Kidney tubule cell (primary cell): Measurements from ENCODE around the gene BANF2.
A peak's percentile ranks its signal among the peaks of the same experiment; 100 is the strongest.
"Not testable (repeated sequence)": the region's sequence is repeated elsewhere in the genome, so short reads cannot be mapped to it uniquely, and the experiment has no call there.

Source experiments
- DNase-seq: peaks from one replicate; pipeline ENCODE4 v3.0.0-alpha.2; 2018; ENCODE audit warnings: low spot score

Gene BANF2

DNA sequence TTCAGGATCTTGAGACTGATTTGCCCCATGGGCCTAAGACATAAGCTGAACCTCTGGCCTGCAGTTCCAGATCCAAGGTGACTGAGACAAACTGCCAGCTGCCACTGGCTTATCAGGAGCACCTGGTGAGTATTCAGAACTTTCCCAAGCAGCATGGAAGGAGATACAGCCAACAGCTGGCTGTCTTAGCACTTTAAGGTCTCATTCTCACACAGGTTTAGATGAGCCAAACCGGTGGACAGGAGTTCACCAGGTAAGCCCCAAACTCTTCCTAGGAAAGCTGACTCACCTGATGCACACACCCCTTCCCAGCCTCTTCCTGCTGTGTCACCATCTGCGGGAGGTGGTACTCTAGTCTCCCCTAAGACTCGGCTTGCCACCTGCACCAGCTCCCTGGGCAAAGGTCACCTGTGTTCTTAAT, at the start of gene BANF2:
BANF2 (plus strand) TSS at position 36 of the 421 bp plus-strand sequence. CDS start 25,060 bp downstream, outside the sequence.
- peak; percentile 9 for DNase-seq

DNA sequence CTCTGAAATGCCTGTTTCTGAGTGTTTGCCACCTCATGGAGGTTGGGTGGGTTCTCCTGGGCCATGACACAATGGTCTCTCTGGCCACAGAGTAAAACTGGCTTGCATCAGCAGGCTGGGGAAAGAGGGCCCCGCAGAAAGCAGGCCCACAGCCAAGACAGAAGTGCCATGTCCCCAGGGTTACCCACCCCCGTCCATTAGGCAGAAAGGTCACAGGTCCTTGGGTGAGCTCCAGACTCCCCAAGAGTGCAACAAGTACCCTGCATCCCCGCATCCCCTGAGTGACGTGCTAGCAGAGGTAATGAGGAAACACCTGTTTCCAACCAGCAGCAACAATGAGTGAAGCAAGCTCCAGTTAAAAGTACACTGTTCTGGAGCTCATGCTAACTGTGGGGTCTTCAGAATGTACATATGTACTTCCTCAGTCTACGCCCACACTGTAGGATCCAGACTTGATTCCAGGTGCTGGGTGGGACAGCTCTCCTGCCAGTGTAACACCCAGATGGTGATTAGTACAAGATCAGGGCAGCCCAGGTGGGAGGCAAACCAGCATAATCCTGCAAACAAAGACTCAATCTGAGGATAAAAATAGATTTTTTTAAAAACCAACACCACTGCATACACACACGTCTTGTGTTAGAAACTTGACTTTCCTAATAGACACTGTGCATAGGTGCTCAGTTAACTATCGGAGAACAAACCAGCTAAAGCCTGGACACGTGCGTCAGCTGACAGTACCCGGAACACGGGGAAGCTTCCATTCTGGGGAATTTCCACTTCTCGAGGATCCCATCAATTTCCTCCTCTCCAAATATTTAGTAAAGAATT, 49.3 kb upstream of the BANF2 start:
- DNase-seq: no peak

DNA sequence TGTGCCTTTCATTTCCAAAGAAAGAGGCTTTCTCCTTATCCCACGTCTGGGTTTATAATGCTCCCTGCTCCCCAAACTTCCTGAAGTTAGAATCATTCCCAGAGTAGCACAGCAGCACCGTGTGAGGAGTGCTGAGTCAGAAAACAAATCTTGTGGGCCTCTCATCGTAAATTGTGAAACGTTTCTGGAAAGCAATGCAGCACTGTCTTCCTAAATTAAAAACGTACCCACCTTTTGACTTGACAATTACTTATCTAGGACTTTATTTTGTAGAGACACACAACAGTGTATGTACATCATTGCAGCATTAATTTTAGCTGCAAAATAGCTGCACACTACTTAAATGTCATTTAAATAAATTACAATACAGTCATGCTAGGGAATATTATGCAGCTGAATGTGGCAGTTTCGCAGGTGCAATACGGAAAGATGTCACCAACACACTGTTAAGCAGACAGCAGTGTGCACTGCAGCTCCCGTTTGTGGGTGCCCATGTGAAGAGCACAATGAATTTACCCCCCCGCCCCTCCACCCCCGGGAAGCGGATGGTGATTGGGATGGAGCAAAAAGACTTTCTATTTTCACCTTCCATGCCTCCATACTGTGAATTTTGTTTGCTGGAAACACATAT, 48.5 kb upstream of the BANF2 start:
- no peak for DNase-seq

DNA sequence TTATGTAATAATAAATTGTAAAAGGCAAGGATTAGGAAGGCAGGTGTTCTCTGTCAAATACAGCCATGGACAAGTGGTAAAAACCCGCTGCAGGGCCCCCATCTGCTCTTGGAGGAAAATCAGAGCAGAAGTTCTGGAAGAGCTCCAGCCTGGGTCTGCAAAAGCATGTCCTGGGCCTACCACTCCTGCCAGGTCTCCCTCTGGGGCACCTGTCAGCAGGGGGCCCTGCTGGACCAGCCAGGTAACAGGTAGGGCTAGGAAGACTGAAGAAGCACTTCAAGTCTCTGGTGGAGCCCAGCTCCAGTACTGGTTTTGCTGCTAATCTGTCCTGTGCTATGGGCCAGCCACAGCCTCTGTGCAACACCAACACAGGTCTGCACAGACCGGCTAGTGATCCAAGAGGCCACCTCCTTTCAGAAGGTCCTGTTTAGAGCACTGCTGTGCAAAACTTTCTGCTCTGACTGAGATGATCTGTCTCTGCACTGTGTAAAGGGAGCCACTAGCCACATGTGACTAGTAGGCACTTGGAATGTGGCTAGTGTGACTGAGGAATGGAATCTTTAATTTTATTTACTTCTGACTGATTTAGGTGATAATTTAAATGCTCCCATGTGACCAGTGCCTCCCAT, 47.9 kb upstream of the BANF2 start:
- peak; percentile 11 for DNase-seq

DNA sequence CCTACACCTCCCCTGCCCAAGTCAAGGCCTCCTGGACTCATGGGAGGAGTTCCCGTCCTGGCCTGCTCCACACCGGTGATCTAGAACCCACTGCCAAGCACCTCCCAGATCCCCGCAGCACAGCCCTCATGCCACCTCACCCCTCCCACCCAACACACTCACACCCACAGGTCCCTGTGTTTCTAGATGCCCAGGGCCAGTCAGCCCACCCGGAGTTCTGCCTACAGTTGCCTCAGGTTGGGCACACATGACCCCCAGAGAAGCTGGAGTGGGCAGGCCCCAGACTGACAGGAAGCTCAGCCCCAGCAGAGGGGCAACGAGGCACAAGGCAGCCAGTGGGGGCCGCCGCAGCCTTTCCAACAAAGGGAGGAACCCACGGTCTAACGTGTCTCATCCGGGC, 47.4 kb upstream of the BANF2 start:
- no peak for DNase-seq

DNA sequence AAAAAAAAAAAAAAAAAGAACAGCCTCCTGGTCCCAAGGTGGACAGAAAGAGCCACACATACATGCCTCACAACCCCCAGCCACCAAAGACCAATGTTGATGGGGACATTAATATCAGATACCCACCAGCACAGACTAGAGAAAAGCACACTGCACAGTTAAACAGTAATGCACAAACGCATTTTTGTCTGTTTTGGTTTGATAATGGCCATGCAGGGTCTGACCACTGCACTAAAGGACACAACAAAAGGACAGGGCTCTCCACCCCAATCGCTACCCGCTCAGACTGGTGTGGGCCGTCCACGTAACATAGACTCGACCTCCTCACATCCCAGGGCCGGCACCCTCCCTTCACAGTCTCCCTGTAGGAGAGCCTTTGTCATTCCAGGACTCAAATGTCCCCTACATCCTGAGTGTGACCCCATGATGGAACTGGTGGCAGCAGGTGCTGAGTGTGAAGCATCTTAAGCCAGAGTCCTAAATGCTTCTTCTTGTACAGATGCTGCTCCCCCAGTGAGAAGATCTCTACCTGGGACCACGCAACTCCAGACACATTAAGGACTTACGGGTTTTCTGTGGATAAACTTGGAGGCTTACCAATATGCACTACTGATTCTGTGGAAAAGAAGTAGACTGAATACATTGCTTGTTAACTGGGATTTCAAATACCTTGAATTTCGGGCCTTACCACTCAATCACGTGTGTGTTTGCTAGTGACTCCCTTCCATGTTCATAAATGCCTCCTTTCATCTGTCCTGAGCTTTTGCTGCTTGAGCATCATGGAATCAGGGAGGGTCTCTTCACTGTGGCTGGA, 45.7 kb upstream of the BANF2 start:
- no peak for DNase-seq

DNA sequence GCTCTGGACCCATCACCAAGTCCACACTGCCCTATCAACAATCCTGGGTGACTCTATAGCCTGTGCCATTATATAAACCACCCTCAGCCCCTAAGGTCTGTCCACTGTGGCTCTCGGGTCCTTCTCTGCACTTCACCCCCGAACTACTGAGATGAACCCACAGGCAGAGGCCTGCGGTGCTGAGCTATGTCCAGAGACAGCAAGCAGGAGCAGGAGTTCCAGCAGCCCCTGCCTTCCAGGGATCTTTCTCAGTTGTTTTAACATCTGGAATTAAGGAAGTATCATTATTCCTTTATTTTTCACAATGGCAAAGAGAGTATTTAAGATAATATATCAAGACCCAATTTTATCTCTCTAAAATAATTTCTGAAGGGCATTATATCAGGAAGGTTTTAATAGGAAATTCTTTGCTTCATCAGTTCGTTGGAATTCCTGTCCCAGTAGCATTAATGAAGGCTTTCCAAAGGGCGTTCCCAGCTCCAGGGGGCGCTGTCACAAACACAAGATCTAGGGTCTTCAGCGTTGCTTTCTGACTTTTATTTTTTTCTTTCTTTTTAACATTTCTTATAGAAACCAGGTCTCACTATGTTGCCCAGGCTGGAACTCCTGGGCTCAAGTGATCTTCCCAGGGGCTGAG, 45.0 kb upstream of the BANF2 start:
- peak; percentile 44 for DNase-seq

DNA sequence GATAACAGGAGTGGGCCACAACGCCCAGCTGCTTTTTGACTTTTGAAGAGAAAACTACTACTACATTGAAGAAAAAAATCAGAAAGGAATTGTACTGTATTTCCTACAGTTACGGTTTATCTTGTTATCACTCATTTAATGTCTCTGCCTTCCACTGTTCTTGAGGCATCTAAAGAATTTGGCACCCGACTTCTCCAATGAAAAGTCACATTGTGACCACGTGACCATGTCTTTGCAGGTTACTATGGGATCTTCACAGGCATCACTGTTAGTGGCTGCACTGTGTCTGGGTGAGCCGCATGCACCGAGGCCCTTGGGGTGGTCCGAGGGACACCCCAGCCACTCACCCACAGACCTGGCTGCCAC, 44.5 kb upstream of the BANF2 start:
- DNase-seq: peak; percentile 16

DNA sequence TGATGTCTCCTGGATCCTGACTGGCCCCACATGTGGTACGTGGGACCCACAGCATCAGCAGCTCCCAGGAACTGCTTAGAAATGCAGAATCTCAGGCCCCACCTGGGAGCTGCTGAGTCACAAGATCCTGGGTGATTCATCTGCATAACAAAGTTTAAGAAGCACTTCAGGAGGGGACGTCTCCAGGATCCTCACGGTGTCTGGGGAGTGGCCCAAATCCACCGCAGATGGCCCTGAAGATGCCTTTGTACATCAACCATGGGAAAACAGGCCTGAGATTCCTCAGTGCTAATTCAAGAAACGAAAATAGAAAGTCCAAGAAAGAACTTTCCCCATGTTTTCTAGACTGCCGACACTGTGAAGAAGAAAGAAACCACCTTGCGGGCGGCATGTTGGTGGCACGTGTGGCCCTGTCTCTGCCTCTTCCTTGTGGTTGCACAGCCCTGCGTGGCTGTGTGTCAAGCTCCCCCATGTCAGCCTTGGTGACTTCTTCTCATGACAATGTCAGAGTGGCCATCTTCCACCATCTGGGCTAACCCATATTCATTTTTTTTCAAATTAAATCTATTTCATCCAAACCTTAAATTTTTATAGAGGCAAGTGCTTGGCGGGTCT, 43.8 kb upstream of the BANF2 start:
- peak; percentile 39 for DNase-seq

DNA sequence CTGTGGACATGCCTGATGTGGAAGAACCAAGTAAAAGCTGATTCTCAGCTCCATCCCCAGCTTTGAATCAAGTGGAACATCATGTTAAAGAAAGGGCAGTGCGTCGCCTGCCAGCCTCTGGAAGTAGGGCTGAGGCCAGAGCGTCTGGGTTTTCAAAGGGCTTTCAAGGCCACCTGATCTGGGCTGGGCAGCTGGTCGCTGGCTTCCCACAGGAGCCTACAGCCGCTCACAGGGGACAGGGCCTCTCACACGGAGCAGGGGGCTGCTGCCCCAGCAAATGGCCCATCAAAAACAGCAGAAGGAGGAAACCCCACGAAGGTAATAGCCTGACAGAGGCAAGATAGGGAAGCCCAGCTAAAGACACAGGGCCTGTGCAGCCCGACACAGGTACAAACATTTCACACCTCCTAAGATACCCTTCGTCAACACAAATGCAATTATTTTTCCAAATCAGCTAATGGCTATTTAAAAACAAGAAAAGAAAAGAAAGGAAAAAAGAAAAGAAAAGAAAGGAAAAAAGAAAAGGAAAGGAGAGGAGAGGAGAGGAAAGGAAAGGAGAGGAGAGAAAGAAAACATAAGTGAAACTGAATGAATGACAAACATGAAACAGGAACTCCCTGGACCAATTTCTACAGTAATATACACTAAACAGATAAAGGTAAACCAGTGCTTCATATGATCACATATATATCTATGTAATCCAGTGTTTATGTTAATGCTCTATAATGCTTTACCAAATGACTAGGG, 42.5 kb upstream of the BANF2 start:
- DNase-seq: no peak

DNA sequence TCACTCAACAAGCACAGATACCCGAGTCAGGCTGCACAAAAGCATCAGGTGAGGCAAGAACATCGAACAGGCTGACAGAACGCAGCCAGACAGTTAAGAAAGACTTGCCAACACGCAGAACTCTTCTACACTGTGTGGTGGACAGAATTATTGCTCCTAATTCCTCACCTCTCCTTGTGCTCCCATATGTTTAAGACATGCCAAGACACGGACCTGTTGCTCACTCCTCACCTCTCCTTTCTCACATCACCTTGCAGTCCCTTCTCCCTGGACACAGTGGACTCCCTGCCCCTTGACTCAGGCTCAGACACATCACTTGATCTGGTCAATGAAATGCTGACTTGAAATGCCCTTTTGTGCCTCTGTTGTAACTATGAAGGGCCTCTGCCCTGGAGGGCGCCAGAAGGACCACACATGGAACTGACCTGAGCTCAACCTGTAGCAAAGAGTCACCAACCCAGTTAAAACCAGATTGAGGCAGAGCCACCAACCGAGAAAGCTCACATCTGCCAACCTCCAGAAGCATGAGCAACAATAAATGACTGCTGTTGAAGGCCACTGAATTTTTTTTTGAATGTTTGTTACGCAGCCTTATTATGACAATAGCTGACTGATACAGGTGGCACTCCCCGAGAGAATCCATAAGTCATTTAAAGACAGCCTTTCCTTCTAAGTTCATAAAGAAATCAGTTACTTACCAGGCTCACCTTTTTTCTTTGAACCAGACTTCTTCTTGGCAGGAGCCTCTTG, 41.7 kb upstream of the BANF2 start:
- no peak for DNase-seq

DNA sequence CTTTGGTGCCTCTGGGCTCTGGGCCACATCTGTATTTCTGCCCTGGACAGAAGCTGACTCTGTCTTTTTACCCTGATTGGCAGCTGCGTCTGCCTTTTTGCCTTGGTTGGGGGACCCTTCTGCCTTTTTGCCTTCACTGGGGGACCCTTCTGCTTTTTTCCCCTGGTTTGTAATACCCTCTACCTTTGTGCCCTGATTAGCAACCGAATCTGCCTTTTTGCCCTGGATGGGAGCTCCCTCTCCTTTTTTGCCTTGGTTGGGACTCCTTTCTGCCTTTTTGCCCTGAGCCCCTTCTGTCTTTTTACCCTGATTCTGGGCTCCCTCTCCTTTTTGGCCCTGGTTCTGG, 41.1 kb upstream of the BANF2 start:
- DNase-seq: no peak

DNA sequence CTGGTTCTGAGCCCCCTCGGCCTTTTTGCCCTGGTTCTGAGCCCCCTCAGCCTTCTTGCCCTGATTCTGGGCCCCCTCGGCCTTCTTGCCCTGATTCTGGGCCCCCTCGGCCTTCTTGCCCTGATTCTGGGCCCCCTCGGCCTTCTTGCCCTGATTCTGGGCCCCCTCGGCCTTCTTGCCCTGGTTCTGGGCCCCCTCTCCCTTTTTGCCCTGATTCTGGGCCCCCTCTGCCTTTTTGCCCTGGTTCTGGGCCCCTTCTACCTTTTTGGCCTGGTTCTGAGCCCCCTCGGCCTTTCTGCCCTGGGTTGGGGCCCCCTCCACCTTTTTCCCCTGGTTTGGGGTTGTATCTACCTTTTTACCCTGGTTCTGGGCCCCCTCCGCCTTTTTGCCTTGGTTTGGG, 40.4 kb upstream of the BANF2 start:
- not testable (repeated sequence) for DNase-seq

DNA sequence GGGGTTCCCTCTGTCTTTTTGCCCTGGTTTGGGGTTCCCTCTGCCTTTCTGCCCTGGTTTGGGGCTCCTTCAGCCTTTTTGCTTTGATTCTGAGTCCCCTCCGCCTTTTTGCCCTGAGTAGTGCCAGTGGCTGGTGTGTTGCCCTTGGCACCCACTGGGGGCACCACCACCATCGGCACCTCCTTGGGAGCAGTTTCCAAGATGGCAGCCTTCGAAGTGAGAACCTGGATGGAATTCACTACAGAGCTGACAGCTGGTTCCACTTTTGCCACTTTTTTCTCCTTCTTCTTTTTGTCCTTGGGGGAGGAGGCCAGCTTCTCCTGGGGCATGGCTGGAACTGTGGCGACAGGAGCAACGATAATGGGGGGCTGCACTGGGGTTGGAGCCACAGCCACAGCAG, 40.0 kb upstream of the BANF2 start:
- DNase-seq: no peak

DNA sequence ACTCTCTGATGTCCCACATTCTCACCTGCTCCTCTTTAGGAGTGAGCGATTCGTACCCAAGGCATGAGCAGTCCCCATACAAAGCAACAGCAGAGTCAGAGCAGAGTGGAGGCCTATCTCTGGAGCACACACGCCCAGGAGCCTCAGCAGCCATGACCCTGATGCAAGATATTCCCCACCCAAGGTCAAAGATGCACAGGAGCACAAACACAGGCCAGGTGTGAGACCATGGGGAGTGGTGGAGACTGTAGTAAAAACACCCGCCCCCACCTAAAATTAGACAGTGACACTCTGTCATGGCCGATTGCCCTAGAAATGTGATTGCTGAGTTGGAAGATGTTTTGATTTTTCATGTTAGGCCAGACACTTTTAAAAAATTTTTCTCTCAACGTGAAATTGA, 39.1 kb upstream of the BANF2 start:
- DNase-seq: no peak

DNA sequence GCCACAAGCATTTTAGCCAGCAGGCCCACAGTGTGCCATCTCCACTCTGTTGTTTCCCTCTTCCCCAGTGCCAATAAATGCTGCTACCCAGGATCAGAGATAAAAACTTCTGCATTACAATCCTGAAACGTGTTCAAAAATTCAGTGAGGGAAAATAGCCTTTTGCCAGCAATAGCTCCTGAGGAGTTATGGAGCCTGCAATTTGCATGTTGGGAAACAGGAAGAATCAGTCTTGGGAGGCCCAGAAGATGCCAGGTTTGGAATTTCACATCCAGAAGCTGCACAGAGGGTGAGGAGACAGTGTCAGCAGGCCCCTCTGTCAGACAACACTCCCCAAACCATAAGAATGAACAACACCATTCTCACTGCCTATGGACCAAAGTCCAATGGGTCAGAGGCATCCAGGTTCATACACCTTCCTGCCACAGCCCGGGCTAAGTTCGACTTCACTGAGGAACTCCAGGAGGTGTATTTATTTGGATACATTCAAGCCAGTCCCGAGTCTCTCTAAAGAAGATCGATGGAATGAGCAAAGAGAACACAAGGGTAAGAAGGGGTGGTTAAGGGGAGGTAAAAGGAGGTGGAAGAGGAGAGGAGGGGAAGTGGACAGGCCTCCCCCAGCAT, 38.5 kb upstream of the BANF2 start:
- DNase-seq: no peak

DNA sequence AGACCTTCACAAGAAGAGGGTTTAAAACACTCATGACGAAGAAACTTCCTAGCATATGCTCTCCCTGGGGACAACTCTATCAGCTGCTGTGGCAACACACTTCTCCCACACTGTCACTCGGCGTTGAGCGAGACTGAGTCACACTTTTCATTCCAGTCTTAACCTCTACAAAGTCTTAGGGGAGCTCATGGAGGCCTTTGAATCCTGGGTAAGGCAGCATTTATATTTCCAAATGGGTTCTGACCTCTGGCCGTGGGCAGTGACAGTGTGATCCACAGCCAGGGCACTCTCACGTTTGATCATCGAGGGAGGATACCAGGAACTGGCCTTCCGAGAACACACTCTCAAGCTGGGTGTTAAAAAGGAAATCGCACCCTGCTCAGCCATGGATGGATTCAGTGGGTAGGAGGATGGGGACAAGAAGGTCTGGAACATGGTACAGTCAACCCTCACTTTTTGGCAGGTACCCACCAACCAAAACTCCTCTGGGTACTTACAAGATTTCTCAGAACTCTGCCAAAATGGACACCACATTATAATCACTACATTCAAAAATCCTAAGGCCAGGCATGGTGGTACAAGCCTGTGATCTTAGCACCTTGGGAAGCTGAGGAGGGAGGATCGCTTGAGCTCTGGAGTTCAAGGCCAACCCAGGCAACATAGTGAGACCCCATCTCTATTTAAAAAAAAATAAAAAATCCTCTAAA, 37.3 kb upstream of the BANF2 start:
- DNase-seq: peak; percentile 26

DNA sequence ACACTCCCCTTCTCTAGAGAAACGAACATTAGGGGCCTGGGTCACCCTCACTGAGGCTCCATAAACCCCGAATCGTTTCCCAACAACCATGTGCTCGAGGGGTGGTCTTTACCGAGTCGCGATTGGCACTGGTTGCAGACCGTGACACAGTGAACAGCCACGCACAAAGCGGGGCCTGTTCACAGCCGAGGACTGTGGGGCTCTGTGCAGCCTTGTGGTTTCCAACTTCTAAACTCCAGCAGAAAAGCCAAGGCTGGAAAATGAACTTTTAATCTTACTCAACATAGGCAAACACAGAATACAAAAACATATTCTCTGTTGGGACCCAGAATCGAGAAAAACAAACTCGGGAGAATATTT, 36.7 kb upstream of the BANF2 start:
- no peak for DNase-seq

DNA sequence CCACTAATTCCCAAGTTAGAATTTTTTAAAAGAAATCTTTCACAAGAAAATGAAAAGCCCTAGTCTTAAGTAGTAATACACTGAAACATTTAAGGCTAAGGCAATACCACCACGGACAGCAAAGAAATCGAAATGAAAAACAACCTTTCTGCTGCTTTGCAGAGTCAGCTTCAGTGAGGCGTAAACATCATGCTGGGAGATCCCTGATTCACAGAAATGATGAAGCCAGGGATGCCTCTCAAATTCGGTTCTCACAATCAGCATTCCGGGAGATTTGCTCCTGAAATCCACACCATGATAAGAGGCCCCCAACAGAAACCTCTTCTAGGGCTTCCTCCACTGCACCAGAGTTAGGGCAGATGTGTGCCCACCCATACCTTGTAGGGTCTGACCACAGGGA, 36.3 kb upstream of the BANF2 start:
- DNase-seq: peak; percentile 17
